GM18909 (cell line): ENCODE data around the gene SIGLEC8.
A peak's percentile ranks its signal among the peaks of the same experiment; 100 is the strongest.
"Not testable (repeated sequence)": the region's sequence is repeated elsewhere in the genome, so short reads cannot be mapped to it uniquely, and the experiment has no call there.

ENCODE experiments used
- ATAC-seq: cut with Tn5 transposase; IDR thresholded peaks from one replicate; pipeline ENCODE4 v1.9.1; 2021; ENCODE audit warnings: mild to moderate bottlenecking; ENCODE audit not compliant: unreplicated experiment, poor library complexity

SIGLEC8 gene

DNA sequence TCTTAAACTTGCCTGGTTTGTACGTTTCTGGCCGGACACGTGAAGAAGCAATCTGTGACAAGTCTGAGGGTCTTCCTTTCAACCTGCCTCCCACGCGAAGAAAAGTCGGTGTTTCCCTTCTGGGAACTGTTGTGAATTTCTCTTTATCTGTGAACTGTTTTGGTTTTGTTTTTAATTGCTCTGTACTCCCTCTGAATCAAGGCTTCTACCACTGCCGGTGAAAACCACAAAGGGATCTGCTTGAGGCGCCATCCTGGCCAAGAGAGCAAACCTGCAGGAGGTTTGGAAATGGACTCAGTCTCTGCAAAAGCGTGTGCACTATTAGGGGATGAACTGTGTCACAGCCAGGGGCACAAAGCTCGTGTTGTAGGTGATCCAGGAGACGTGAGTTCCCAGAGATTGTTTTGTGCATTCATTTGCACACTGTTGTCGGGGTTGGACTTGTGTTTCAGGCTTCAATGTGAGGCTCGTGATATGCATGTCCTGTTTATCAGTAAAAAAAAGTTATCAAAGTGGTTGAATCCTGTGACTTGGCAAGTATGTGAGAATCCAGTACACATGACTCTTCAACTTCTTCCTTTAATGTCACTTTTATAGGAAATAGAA, 9.7 kb downstream of the SIGLEC8 start:
- no peak for ATAC-seq

DNA sequence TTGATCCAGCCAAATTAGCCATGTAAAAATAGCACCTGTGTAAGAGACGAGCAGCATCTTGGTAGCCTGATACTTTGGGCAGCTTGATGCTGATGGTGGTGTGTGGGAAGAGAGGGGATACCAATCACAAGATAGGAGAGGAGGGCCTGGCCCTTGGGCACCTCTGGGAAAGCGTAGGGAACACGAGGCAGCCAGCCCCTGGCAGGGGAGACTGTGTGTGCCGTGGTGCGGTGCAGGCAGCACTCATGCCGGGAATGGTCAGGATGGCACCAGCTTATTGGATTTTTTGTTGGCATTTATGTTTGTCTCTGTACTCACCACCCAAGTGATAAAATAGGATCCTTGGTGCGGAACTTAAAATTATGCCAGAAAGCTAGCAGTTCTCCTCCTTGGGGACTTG, 10.2 kb downstream of the SIGLEC8 start:
- ATAC-seq: no peak

DNA sequence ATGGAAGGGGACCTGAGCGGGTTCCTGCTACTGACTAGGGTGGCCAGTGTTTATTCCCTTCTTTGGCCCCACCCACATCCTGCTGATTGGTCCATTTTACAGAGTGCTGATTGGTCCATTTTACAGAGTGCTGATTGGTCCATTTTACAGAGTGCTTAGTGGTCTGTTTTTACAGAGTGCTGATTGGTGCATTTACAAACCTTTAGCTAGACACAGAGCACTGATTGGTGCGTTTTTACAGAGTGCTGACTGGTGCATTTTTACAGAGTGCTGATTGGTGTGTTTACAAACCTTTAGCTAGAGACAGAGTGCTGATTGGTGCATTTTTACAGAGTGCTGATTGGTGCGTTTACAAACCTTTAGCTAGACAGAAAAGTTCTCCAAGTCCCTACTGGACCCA, 10.7 kb downstream of the SIGLEC8 start:
- not testable (repeated sequence) for ATAC-seq

DNA sequence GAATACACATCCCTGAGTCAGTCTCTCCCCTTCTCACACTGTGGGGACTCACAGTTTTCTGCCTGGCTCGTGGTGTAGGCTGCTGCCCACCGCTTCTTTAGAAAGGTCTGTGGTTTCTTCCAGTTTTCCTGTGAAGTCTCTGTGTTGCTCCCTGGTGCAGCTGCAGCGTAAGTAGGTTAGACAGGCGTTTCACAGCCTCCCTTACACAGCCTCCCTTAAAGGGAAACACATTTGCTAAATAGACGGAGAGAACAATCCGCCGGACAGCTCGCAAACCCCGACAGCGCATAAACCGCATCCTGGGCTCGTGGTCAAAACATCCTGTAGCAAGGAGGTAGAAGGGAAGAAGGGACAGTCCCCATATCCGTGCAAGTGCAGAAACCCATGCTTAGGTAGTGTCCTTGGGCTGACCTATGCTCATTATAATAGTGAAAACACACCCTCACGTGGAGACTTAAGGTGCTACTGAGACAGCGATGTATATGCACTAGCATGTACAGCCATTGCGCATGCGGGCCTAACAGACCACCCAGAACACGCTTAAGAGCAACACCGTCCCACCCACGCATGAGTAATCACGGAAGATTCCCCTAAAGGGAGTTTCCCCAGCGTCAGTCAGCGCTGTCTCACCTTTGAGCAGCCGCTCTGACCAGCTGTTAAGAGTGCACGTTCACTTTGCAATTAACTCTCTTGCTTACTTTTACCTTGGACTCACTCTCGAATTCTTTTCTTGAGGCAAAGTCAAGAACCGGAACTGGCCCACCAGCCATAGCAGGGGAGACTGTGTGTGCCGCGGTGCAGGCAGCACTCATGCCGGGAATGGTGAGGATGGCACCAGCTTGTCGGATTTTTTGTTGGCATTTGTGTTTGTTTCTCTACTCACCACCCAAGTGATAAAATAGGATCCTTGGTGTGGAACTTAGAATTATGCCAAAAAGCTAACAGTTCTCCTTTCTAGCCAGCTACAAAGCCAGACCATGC, 16.6 kb downstream of the SIGLEC8 start:
- ATAC-seq: peak; percentile 95

DNA sequence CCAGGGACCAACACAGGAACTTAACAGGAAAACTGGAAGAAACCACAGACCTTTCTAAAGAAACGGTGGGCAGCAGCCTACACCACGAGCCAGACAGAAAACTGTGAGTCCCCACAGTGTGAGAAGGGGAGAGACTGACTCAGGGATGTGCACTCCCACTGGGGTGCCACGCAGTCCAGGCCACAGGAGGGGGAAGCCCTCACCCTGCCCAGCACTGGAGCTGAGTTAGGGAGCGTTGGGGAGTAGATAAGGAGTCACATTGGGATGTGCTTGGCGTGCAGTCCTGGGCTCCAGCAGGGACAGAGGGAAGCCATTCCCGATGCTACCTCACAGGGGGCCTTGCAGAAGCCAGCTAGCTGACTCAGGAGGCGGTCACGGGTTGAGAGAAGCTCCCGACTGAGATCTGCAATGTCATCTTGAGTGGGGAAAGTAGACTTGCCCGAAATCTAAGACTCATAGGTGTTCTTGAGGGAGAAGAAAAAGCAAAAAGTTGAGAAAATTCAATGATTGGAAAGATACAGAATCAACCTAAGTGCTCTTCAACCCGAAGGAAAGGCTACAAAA, 17.3 kb downstream of the SIGLEC8 start:
- ATAC-seq: peak; percentile 19

DNA sequence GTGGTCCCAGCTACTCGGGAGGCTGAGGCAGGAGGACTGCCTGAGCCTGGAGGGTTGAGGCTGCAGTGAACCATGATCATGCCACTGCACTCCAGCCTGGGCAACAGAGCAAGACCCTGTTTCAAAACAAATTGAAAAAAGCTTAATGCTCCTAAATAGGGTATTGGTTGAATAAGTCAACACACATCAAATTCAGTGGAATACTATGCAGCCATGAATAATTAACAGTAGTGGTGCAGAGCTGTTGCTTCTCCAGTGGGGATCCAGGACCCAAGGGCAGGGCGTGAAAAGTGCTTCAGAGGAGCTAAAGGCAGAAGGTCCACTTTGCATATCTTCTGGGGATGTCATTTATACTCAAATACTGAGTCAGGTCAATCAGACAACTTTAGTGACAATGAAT, 18.2 kb downstream of the SIGLEC8 start:
- ATAC-seq: no peak

DNA sequence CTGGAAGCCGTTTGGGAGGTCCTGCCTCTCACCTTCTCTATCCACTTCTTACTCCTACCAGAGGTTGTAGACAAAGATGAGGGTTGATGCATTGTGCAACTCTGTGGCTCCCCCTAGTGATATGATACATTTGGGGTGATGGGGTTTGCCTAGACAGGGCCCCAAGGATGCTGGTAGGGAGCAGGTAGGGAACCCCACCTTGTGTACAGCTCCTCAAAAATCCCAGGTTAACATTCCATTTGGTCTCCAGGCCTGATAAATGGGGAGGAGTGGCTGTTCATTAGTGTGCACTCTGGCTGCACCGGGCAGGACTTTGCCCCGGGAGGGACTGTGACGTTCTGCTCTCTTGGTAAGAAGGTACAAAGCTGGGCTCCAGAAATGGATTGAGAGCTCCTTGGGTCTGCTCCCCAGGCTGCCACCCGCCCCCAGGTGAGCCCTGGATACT, 19.2 kb downstream of the SIGLEC8 start:
- no peak for ATAC-seq

DNA sequence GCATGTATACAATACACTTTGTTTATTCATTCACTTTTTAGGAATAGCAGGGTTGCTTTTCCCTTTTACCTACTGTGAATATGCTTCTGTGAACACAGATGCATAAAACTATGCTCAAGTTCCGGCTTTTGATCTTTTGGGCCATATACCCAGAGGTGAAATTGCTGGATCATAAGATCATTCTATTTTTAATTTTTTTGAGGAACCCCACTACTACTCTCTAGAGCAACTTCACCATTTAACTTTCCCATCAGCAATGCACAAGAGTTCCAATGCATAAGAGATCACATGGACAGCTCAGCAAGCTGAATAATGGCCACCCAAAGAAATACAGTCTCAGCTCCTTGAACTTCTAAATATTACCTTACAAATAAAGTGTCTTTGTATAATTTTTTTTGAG, 23.8 kb downstream of the SIGLEC8 start:
- no peak for ATAC-seq

DNA sequence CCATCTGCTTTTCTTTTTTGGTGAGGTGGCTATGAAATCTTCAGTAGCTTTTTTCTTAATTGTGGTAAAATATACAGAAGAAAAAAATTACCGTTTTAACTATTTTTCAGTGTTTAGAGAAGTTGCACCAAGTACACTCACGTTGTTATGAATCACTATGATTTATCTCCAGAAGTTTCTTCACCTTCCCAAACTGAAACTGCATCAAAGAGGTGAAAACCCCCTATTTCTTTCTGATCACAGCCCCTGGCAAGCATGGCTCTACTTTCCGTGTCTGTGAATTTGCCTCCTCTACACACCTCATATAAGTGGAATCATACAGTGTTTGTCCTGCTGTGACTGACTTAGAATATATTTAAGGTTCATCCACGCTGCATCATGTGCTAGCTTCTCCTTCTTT, 25.2 kb downstream of the SIGLEC8 start:
- no peak for ATAC-seq

DNA sequence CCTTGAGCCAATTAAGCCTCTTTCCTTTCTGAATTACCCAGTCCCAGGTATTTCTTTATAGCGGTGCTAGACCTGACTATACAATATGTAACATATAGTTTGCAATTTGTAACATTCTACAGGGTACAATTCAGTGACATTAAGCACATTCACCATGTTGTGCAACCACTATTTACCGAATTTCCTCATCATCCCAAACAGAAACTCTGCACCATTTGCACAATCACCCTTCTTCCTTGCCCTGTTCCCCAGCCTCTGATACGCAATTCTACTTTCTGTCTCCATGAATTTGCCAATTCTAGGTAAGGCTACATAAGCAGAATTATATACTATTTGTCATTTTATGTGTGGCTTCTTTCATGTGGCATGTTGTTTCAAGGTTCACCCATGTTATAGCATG, 27.1 kb downstream of the SIGLEC8 start:
- ATAC-seq: no peak

DNA sequence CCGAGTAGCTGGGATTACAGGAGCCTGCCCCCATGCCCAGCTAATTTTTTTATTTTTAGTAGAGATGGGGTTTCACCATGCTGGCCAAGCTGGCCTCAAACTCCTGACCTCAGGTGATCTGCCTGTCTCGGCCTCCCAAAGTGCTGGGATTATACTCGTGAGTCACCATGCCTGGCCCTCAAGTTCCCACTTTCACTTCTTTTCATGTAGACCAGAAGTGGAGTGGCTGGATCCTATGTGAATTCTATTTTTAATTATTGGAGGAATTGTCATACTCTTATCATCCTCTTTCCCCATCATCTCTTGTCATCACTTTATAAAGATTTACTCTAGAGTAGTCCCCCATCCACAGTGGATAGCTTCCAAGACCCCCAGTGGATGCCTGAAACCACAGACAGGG, 28.0 kb downstream of the SIGLEC8 start:
- no peak for ATAC-seq

DNA sequence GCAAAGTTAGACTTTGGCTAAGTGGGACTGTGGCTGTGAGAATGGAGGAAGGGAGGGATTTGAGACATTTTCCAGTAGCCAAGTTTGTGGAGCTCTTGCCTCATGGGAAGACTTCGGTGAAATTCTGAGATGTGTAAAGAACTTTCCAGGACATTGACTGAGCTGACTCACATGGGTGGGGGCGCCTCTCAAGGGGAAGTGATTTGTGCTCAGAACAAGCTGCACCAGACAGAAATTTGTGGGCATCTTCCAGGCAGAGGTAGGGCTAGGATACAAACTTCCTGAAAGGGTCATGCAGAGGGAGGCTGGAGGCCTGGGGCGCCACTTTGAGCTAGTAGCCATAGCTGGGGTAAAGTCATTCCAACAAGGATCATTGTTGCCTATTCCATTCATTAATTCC, 31.1 kb downstream of the SIGLEC8 start:
- no peak for ATAC-seq

DNA sequence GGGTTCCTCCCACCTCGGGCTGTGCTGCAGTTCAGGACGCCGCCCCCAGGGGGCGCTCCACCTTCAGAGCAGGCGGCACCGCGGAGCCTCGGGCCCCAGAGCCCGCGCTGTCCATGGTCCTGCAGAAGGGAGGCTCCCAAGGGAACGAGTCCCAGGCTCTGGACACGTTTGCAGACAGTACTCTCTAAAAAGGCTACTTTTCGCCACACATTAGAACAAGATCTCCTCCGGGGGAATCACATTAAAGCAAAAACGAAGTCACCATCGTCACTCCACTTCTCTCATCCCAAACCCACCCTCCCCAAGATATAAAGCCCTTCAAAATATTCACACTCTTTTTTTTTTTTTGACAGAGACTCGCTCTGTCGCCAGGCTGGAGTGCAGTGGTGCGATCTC, 36.2 kb downstream of the SIGLEC8 start:
- no peak for ATAC-seq

DNA sequence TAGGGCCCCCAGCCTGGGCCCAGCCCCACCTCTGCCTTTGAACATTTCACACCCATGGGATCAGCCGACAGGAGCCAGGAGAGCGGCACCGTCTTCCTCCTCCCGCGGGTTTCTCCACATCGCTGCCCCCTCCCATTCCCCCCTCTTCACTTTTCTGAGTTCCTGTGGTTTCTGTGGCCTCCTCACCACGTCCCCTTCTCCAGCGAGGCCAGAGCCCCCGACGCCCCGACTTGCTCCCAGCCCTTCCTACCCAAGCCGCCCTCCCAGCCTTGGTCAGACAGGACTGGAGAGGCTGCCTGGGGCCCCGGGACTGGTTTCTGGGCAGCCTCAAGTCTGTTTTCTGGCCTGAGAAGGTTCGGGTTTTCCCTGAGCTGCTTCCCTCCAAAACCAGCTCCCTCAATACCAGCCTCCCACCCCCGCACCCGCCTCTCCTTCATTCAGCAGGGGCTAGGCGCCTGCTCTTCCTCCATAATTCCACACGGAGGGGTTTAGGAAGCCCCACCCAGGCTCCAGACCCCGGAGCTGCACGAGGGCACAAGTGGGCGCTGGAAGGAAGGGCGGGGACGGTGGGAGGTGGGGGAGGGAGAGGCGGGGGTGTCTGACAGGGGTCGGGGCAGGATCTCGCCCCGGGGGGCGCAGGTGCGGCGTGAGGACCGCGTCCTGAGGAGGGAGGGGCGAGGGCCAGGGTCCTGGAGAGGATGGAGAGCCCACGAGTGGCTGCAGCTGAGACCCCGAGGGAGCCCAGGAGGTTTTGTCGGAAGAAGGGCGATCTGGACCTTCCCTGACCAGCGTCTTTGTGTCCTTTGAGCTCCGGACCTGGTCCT, 36.8 kb downstream of the SIGLEC8 start:
- no peak for ATAC-seq

DNA sequence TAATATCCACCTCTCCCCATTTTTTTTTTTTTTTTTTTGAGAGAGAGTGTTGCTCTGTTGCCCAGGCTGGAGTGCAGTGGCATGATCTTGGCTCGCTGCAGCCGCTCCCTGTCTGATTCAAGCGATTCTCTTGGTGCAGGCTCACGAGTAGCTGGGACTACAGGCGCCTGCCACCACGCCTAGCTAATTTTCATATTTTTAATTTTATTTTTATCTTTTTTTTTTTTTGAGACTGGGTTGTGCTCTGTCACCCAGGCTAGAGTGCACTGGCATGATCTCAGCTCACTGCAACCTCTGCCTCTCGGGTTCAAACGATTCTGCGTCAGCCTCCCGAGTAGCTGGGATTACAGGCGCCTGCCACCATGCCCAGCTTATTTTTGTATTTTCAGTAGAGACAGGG, 37.7 kb downstream of the SIGLEC8 start:
- not testable (repeated sequence) for ATAC-seq

DNA sequence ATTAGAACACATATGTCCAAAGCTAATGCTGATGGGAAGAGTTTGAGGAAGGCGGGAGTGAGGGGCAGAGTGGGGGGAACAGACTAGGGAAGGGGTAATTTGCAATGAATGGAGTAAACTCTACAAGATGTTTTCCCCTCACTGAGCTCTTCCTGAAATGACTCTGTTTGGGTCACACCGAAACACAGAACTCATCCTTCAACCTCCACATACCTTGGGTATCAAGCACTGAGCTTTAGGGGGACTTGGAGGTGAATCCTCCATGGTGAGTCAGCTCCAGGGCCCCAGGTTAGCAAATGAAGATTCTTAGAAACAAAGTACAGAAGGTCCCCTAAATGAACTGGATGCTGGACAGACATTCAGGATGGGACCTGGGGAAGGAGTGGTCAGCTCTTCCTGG, 39.5 kb downstream of the SIGLEC8 start:
- no peak for ATAC-seq

DNA sequence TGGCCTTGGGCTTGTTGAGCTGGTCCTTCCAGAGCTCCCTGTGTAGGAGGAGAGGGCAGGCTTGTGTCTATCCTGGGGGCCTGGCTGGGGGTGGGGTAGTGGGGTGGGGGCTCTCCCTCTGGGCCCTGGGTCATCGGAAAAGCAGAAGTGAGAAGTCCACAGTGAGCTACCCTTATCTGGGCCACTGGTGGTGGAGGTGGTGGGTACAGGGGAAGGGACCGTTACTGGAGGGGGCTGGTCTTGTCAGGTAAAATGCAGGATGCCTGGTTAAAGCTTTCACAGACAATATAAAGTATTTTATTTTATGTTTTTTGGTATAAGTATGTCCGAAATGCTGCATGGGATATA, 40.5 kb downstream of the SIGLEC8 start:
- ATAC-seq: peak; percentile 41

DNA sequence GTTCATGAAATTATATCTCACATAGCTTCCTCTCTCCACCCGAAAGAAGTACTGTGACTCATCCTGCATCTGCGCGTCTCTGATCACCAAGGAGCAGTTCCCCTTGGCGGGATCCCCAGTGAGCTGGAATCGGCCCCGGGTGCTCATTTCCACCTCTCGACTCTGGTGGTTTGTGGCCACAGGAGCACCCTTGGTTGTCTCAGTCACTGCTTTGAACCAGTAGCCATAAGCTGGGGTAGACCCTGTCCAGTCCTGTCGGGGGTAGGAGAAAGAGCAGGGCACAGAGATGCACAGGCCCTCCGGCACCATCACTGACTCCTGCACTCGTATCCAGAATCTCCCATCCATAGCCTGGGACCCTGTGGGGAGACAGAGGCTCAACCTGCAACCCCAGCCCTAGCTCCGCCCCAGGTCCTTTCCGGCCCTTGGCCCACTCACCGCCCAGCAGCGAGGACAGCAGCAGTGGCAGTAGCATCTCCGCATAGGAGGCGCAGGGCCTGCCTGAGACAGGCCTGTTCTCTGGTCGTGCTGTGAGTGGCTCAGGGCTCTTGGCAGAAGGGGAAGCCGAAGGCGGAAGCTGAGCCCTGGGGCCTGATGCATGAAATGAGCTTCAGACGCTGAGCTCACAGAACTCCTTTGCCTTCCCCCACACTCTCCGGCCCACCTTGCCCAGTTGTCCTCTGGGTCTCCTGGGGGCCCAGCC, 41.0 kb downstream of the SIGLEC8 start, which contains the start of gene SIGLEC10:
SIGLEC10 (minus strand) TSS at position 536 of the 703 bp plus-strand sequence; CDS start at position 475, 61 bp downstream.
- peak; percentile 76 for ATAC-seq

DNA sequence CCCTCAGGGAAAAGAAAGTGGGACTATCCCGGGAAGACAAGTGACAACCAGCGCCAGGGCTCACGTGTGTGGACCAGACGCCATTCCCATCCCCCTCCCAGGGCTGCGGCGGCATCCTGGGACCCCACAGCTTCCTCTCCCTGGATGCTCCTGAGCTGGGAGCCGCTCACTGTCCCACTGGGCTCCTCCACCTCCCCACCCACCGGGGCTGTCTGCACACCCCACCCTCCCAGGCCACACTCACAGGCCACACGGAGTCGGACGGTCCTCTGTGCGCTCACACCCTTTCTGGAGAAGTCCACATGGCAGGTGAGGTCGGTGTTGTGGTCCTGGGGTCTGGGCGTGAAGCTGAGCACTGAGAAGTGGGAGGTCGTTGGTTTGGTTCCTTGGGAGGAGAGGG, 41.8 kb downstream of the SIGLEC8 start:
- ATAC-seq: not testable (repeated sequence)

DNA sequence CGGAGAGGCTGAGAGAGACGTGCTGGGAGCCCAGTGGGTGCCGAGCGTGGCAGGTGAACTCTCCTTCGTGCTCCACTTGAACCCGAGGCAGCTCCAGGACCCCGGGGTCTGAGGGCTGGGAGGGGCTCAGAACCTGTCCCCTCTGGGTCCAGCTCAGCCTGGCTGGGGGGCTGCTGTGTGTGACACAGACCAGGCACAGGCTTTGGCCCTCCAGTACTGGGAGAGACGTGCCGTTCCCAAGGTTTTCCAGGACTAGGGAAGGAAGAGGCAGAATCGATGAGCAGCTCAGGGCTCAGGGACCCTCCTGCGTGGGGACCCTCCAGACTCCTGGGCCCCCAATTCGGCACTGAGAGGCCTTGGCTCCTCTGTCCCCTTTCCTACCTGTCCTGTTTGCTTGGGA, 43.1 kb downstream of the SIGLEC8 start:
- no peak for ATAC-seq
